ENCODE results near the gene FBXO46. TPM values are rescaled to one million over a fixed set of nuclear protein-coding genes. Genes with fewer than 3 reads are reported as not detected.
A peak's percentile ranks its signal among the peaks of the same experiment; 100 is the strongest.

FBXO46 gene
- total and polyA plus RNA-seq, 2 donors (not counting 1 experiment from before 2014, with no cell fraction given), result 19.9 to 44.5 TPM

DNA sequence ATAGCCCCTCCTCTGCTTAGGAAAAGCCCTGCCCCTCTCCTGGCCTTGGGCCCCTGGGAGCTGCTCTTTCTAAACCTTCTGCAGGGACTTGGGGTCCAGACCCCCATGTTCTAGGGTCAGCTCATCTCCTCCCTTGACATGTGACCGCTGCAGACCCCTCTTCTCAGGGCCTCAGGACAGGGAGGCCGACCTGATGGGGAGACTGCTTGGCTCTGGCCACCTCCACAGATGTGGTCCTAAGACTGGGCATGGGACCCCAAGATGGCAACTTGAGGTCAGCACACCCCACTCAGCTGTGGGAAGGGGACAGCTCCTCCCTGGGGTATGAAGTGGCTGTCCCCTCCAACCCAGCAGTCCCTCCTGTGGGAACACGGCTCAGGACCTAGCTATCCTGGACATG is 42.2 kb upstream of the FBXO46 start:
- Histone ChIP-seq H3K27ac (ENCODE audit: low read length in 2 of 2) (no peak overlapping the region), H2AFZ (ENCODE audit: insufficient read depth, low read depth, low read length, poor library complexity, severe bottlenecking) (no peak overlapping the region), H3K9ac (ENCODE audit: low read length) (no peak overlapping the region), H3K4me1 (ENCODE audit: control insufficient read depth in 2 of 2, insufficient read depth in 2 of 2, low read length in 2 of 2) (peaks cover 7 to 28% of the 10 kb centered on the region in 2 donors), H3K9me3 (ENCODE audit: control extremely low read depth in 1 of 3, control insufficient read depth in 2 of 3, insufficient read depth in 1 of 3, low read length in 2 of 3) (no peaks in the 10 kb centered on the region), H3K79me2 (ENCODE audit: control insufficient read depth, insufficient read depth, low read length) (no peaks in the 10 kb centered on the region), H4K20me1 (ENCODE audit: control insufficient read depth, insufficient read depth, low read length, poor library complexity, severe bottlenecking) (peaks cover 9% of the 10 kb centered on the region), H3K27me3 (replicated peaks in 1 of 4; ENCODE audit: control extremely low read depth in 1 of 4, control insufficient read depth in 3 of 4, insufficient read depth in 4 of 4, low read length in 3 of 4) (peaks cover 0 to 3% (median 1%) of the 10 kb centered on the region in 4 experiments), H3K36me3 (replicated peaks in 1 of 2; ENCODE audit: control extremely low read depth in 1 of 2, control insufficient read depth in 1 of 2, extremely low read depth in 1 of 2, insufficient read depth in 2 of 2, low read length in 1 of 2) (peaks cover 0 to 11% of the 10 kb centered on the region in 2 experiments), H3K4me2 (replicated peaks; ENCODE audit: low read depth, low read length, poor library complexity, severe bottlenecking) (no peak overlapping the region), H3K4me3 (ENCODE audit: control extremely low read depth in 1 of 5, extremely low read depth in 1 of 5, insufficient read depth in 1 of 5, low read depth in 2 of 5, low read length in 4 of 5) (no peak overlapping the region)
- no peak overlapping the region for H3K4me3 Mint-ChIP-seq
- CTCF ChIA-PET, result interaction anchor here (1.0 to 8.3 kb wide), 2 partner anchors 27 to 110 kb away, joined by 3 to 302 read pairs; no protein-coding TSS in a partner anchor
- H3K27me3 Mint-ChIP-seq, result no peaks in the 10 kb centered on the region
- H3K9me3 Mint-ChIP-seq (ENCODE audit: insufficient read depth), result no peaks in the 10 kb centered on the region
- intact Hi-C loops (cut with micrococcal nuclease), result no loop called here
- ATAC-seq (ENCODE audit: low read depth) (no peak), DNase-seq (no peak)
- WGBS (ENCODE audit: insufficient coverage), result 100% methylated on average over 2 of the region's 3 CpGs
- H3K4me1 Mint-ChIP-seq, result peaks cover 29% of the 10 kb centered on the region
- no peak overlapping the region for H3K27ac Mint-ChIP-seq
- POLR2A ChIA-PET, result interaction anchor here (0.6 kb wide), 1 partner anchor 35 kb away, joined by 5 read pairs; no protein-coding TSS in a partner anchor
- TF ChIP-seq CTCF (IDR thresholded peaks at IDR 0.05), result no peak
- TF ChIP-seq EZH2 (IDR thresholded peaks at IDR 0.05; ENCODE audit: borderline replicate concordance, insufficient read depth, low read depth, low read length, poor library complexity, severe bottlenecking), result no peak

GRCh38 chr19:45772130-45772840 is 41.6 kb upstream of the FBXO46 start:
- Mint-ChIP-seq H3K4me3 (peak overlapping the region; percentile 14), H3K27ac (peak overlapping the region; percentile 28), H3K9me3 (ENCODE audit: insufficient read depth) (no peaks in the 10 kb centered on the region), H3K4me1 (peaks cover 29% of the 10 kb centered on the region), H3K27me3 (no peaks in the 10 kb centered on the region)
- Histone ChIP-seq H3K36me3 (replicated peaks in 1 of 2; ENCODE audit: control extremely low read depth in 1 of 2, control insufficient read depth in 1 of 2, extremely low read depth in 1 of 2, insufficient read depth in 2 of 2, low read length in 1 of 2) (peaks cover 0 to 5% of the 10 kb centered on the region in 2 experiments), H4K20me1 (ENCODE audit: control insufficient read depth, insufficient read depth, low read length, poor library complexity, severe bottlenecking) (peaks cover 3% of the 10 kb centered on the region), H3K79me2 (ENCODE audit: control insufficient read depth, insufficient read depth, low read length) (no peaks in the 10 kb centered on the region), H3K9me3 (ENCODE audit: control extremely low read depth in 1 of 3, control insufficient read depth in 2 of 3, insufficient read depth in 1 of 3, low read length in 2 of 3) (no peaks in the 10 kb centered on the region), H3K4me1 (ENCODE audit: control insufficient read depth in 2 of 2, insufficient read depth in 2 of 2, low read length in 2 of 2) (peaks cover 12 to 32% of the 10 kb centered on the region in 2 donors), H3K27ac (ENCODE audit: low read length in 2 of 2) (no peak overlapping the region), H3K27me3 (replicated peaks in 1 of 4; ENCODE audit: control extremely low read depth in 1 of 4, control insufficient read depth in 3 of 4, insufficient read depth in 4 of 4, low read length in 3 of 4) (peaks cover 0 to 9% (median 4%) of the 10 kb centered on the region in 4 experiments), H3K9ac (ENCODE audit: low read length) (no peak overlapping the region), H3K4me2 (replicated peaks; ENCODE audit: low read depth, low read length, poor library complexity, severe bottlenecking) (no peak overlapping the region), H3K4me3 (ENCODE audit: control extremely low read depth in 1 of 5, extremely low read depth in 1 of 5, insufficient read depth in 1 of 5, low read depth in 2 of 5, low read length in 4 of 5) (no peak overlapping the region), H2AFZ (ENCODE audit: insufficient read depth, low read depth, low read length, poor library complexity, severe bottlenecking) (no peak overlapping the region)
- ATAC-seq (ENCODE audit: low read depth), result no peak
- CTCF ChIA-PET, result interaction anchor here (0.6 to 8.3 kb wide), 3 partner anchors 21 to 110 kb away, joined by 3 to 302 read pairs (median 3); partner anchors contain the start of gene DMWD
- intact Hi-C loops (cut with micrococcal nuclease), result no loop called here
- no peak for DNase-seq
- WGBS (ENCODE audit: insufficient coverage), result 58% methylated on average over 12 of the region's 14 CpGs
- POLR2A ChIA-PET, result no interaction called here
- TF ChIP-seq CTCF (IDR thresholded peaks at IDR 0.05) (no peak), EZH2 (IDR thresholded peaks at IDR 0.05; ENCODE audit: borderline replicate concordance, insufficient read depth, low read depth, low read length, poor library complexity, severe bottlenecking) (no peak)
